ENCODE data around the gene LDB3. TPM values are rescaled to one million over a fixed set of nuclear protein-coding genes. Genes with fewer than 3 reads are reported as not detected.

LDB3 gene
- total and polyA plus RNA-seq, 9 of the 15 experiments (the other 6 are each of a cell fraction or from before 2014, with no cell fraction given): 0.03 TPM; not detected in 8

DNA sequence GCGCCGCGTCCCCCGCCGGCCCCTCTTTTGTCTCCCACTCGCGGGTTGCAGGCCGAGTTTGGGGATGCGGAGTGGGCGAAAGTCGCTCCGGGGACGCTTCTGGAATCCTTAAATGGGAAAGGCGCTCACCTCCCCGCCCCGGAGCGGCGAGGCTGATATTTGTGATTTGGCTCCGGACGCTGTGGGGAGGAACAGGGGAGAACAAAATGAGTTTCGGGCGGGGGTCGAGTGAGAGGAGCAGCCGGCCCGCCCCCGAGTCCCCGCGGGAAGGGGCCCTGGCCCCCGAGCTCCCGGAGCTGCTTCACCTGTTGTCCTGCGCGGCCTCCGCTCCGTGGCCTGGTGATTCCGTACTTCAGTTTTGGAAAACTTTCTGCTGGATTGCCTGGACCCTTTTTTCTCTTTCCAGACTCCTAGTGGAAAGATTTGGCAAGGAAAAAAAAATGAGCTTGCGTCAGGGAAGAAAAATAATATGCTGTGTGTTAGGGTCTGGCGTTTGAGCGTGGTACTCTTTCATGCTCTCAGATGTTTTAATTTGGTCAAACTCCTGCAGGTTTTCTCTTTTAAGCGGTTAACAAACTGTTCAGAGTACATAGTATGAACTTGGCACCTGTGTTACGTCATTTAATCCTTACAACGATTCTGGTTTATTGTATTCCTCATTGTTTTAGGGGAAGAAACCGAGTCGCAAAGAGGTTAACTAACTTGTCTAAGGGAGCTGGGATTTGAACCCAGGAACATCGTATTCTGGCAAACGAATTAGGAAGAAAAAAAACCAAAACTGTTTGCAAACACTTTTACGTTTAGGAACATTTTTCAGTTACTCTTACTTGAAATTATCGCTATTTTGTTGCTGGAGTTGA lies 89.0 kb downstream of the LDB3 start:
- no peak for FAIRE-seq
- peak overlapping the region; percentile 82 for H3K4me3 ChIP-seq
- H2AFZ ChIP-seq (ENCODE audit: low read depth, low read length): peak overlapping the region; percentile 43
- H3K9me3 ChIP-seq (replicated peaks; ENCODE audit: control insufficient read depth, insufficient read depth, low read depth, low read length): no peaks in the 10 kb centered on the region
- DNase-seq (ENCODE audit: extremely low read depth in 1 of 4, low spot score in 3 of 4): peak in 3 of 4 experiments; percentile 13 to 46 (median 17)
- BruUV-seq (replicated peaks): no TSS peak
- peaks cover 75% of the 10 kb centered on the region for H3K79me2 ChIP-seq (ENCODE audit: control insufficient read depth, insufficient read depth, low read length)
- H3K4me1 ChIP-seq (replicated peaks in 1 of 2; ENCODE audit: control insufficient read depth in 2 of 2, insufficient read depth in 2 of 2, low read length in 2 of 2): peaks cover 31 to 34% of the 10 kb centered on the region in 2 experiments
- no peaks in the 10 kb centered on the region for H3K36me3 ChIP-seq (ENCODE audit: control insufficient read depth, insufficient read depth, low read length)
- no peaks in the 10 kb centered on the region for H3K9me1 ChIP-seq (ENCODE audit: control insufficient read depth, insufficient read depth, low read length)
- peak overlapping the region; percentile 73 for H3K27ac ChIP-seq (ENCODE audit: extremely low read depth, low read depth, low read length)
- in situ Hi-C loops (cut with MboI) (no loop called here), intact Hi-C loops (cut with micrococcal nuclease) (loop anchor here (5.0 kb wide), 1 partner anchor 40 kb away; no protein-coding TSS in a partner anchor)
- TF ChIP-seq, protein P1, sequence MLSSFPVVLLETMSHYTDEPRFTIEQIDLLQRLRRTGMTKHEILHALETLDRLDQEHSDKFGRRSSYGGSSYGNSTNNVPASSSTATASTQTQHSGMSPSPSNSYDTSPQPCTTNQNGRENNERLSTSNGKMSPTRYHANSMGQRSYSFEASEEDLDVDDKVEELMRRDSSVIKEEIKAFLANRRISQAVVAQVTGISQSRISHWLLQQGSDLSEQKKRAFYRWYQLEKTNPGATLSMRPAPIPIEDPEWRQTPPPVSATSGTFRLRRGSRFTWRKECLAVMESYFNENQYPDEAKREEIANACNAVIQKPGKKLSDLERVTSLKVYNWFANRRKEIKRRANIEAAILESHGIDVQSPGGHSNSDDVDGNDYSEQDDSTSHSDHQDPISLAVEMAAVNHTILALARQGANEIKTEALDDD (IDR thresholded peaks at IDR 0.05): 0 out of 2 replicates have a peak, but pooled peaks have one; percentile 32
- TF ChIP-seq PHF8 (IDR thresholded peaks at IDR 0.05; ENCODE audit: borderline replicate concordance, low read length) (peak; percentile 29; the same call in 1 of the 2 replicates), EGR1 (conservative IDR thresholded peaks at IDR 0.05) (0 out of 2 replicates have a peak, but pooled peaks have one; percentile 16), CEBPG (CRISPR knock-in tag; IDR thresholded peaks at IDR 0.05) (no peak), CEBPG (tag; conservative IDR thresholded peaks at IDR 0.05 in 1 of 2, IDR thresholded peaks at IDR 0.05 in 1 of 2) (0 out of 4 replicates have a peak, but pooled peaks of 1 of the 2 experiments have one; percentile 43), POLR2G (IDR thresholded peaks at IDR 0.05; ENCODE audit: low read depth, low read length) (peak; percentile 2; the same call in 1 of the 2 replicates), MYBL2 (IDR thresholded peaks at IDR 0.05; ENCODE audit: low read depth) (no peak), MYBL2 (CRISPR knock-in tag; IDR thresholded peaks at IDR 0.05; ENCODE audit: borderline replicate concordance) (no peak), ATF1 (CRISPR knock-in tag; IDR thresholded peaks at IDR 0.05) (no peak), ATF1 (tag; IDR thresholded peaks at IDR 0.05) (0 out of 2 replicates have a peak, but pooled peaks have one; percentile 16), TAF1 (IDR thresholded peaks at IDR 0.05; ENCODE audit: control insufficient read depth, extremely low read depth, insufficient read depth, low read length, severe bottlenecking) (peak; percentile 19), PHB (CRISPR knock-in tag; IDR thresholded peaks at IDR 0.05) (no peak), SMARCA4 (IDR thresholded peaks at IDR 0.05) (no peak), ZFX (CRISPR knock-in tag; IDR thresholded peaks at IDR 0.05) (peak; percentile 67), YY1 (IDR thresholded peaks at IDR 0.05; ENCODE audit: borderline replicate concordance in 1 of 3, control insufficient read depth in 1 of 3, extremely low read depth in 1 of 3, insufficient read depth in 3 of 3, insufficient read length in 1 of 3, insufficient replicate concordance in 2 of 3, low read depth in 1 of 3, low read length in 2 of 3) (peak in 1 of 3 experiments; percentile 6), RBFOX2 (IDR thresholded peaks at IDR 0.05; ENCODE audit: low read depth, low read length) (peak; percentile 37), MEF2A (IDR thresholded peaks at IDR 0.05; ENCODE audit: control insufficient read depth, low read depth, low read length) (no peak)
- H3K4me2 ChIP-seq (ENCODE audit: insufficient read depth, low read length): peak overlapping the region; percentile 78
- no peaks in the 10 kb centered on the region for H4K20me1 ChIP-seq (replicated peaks; ENCODE audit: control insufficient read depth, insufficient read depth, low read length)
- ATAC-seq: no peak
- H3K27me3 ChIP-seq (ENCODE audit: control insufficient read depth in 2 of 2, insufficient read depth in 2 of 2, low read length in 2 of 2): no peaks in the 10 kb centered on the region
- CTCF ChIA-PET (ENCODE audit: low intra/inter-chr PET ratio): no interaction called here
- under 1% methylated on average over 29 of the region's 47 CpGs for WGBS (ENCODE audit: insufficient coverage, low coverage, missing lambda C conversion rate)
- POLR2A ChIA-PET: interaction anchor here (0.6 to 5.8 kb wide), 10 partner anchors 9 to 240 kb away, joined by 3 to 40 read pairs (median 4); no protein-coding TSS in a partner anchor
- H3K9ac ChIP-seq (ENCODE audit: insufficient read depth in 1 of 2, low read depth in 2 of 2, low read length in 2 of 2): peak overlapping the region; percentile 82 to 91
